A673 (cell line): ENCODE measurements around the gene SLC41A3.

Source experiments
- EZH2 ChIP-seq: fragments of 200-600 bp; sonication (generic); IDR thresholded peaks from 2 replicates; pipeline ENCODE4 v1.6.1; 2017; ENCODE audit warnings: borderline replicate concordance, low read depth, mild to moderate bottlenecking, mixed read lengths, antibody characterized with exemption, low read length; ENCODE audit not compliant: poor library complexity, severe bottlenecking
- TF ChIP-seq, protein P1 (sequence below): fragments of 300-800, 200-600 bp; sonication (generic); conservative IDR thresholded peaks from 2 replicates; pipeline ENCODE4 v1.5.1; 2017; ENCODE audit warnings: low read depth, mild to moderate bottlenecking, antibody characterized with exemption, low read length, moderate library complexity, mixed read lengths

DNA sequence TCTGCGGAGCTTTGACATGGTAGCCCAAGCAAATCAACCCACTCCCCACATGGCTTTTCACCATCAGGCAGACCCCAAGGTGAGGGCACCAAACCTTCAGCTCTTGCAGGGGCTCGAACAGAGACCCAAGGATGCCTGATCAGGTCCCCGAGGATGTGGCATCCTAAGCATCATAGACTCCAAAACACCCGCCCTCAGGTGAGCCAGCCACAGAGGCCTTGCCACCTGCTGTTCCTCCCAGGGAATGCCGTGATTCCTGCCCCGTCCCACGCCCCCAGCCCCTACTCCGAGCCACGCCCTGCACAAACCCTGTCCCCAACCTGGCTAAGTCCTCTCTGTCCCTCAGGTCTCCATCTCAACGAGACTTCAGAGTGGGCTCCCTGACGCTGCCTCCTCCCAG, 34.7 kb upstream of the SLC41A3 start:
- TF ChIP-seq EZH2 = no peak
- TF ChIP-seq, protein P1, sequence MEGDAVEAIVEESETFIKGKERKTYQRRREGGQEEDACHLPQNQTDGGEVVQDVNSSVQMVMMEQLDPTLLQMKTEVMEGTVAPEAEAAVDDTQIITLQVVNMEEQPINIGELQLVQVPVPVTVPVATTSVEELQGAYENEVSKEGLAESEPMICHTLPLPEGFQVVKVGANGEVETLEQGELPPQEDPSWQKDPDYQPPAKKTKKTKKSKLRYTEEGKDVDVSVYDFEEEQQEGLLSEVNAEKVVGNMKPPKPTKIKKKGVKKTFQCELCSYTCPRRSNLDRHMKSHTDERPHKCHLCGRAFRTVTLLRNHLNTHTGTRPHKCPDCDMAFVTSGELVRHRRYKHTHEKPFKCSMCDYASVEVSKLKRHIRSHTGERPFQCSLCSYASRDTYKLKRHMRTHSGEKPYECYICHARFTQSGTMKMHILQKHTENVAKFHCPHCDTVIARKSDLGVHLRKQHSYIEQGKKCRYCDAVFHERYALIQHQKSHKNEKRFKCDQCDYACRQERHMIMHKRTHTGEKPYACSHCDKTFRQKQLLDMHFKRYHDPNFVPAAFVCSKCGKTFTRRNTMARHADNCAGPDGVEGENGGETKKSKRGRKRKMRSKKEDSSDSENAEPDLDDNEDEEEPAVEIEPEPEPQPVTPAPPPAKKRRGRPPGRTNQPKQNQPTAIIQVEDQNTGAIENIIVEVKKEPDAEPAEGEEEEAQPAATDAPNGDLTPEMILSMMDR = no peak
